ENCODE results near the gene PRF1.

DNA sequence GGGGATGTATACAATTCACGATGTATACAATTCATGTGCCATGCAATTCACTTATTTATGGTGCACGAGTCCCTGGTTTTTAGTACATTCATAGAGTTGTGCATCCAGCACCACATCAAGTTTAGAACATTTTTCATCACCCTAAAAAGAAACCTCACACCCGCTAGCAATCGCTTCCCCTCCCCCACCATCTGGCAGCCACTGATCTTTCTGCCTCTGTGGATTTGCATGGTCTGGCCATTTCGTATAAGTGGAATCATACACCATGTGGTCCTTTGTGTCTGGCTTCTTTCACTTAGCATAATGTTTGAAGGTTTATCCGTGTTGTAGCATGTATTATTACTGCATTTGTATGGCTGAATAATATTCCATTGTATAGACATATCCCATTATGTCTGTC lies 52.1 kb downstream of the PRF1 start:
- TF ChIP-seq POLR2A (IDR thresholded peaks at IDR 0.05), result no peak
- TF ChIP-seq, protein P1, sequence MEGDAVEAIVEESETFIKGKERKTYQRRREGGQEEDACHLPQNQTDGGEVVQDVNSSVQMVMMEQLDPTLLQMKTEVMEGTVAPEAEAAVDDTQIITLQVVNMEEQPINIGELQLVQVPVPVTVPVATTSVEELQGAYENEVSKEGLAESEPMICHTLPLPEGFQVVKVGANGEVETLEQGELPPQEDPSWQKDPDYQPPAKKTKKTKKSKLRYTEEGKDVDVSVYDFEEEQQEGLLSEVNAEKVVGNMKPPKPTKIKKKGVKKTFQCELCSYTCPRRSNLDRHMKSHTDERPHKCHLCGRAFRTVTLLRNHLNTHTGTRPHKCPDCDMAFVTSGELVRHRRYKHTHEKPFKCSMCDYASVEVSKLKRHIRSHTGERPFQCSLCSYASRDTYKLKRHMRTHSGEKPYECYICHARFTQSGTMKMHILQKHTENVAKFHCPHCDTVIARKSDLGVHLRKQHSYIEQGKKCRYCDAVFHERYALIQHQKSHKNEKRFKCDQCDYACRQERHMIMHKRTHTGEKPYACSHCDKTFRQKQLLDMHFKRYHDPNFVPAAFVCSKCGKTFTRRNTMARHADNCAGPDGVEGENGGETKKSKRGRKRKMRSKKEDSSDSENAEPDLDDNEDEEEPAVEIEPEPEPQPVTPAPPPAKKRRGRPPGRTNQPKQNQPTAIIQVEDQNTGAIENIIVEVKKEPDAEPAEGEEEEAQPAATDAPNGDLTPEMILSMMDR (IDR thresholded peaks at IDR 0.05), result no peak

Measured in esophagus squamous epithelium (tissue), 4 donors.